D341Med (cell line): ENCODE measurements around the gene PRUNE2.
A peak's percentile ranks its signal among the peaks of the same experiment; 100 is the strongest.
"Not testable (repeated sequence)": the region's sequence is repeated elsewhere in the genome, so short reads cannot be mapped to it uniquely, and the experiment has no call there.

Source experiments
- DNase-seq: peaks from one replicate; pipeline ENCODE4 v3.0.0; 2012; ENCODE audit warnings: low spot score

The PRUNE2 gene

GRCh38 chr9:76799473-76799872 lies 106.4 kb downstream of the PRUNE2 start:
- no peak for DNase-seq

- DNase-seq, result no peak
These were observed 107.4 kb downstream of the PRUNE2 start for GRCh38 chr9:76798527-76798926.

- DNase-seq, result no peak
These were observed 109.6 kb downstream of the PRUNE2 start for GRCh38 chr9:76796296-76796695.

- no peak for DNase-seq
These were observed 112.0 kb downstream of the PRUNE2 start for GRCh38 chr9:76793784-76794431.

GRCh38 chr9:76789840-76790239 lies 116.1 kb downstream of the PRUNE2 start:
- DNase-seq, result no peak

- no peak for DNase-seq
These were observed 118.2 kb downstream of the PRUNE2 start for GRCh38 chr9:76787677-76788076.

GRCh38 chr9:76785501-76785900 lies 120.4 kb downstream of the PRUNE2 start:
- DNase-seq, result no peak

GRCh38 chr9:76784881-76785280 lies 121.0 kb downstream of the PRUNE2 start:
- DNase-seq, result no peak

- no peak for DNase-seq
These were observed 133.0 kb downstream of the PRUNE2 start for GRCh38 chr9:76772686-76773445.

- DNase-seq, result no peak
These were observed 139.8 kb downstream of the PRUNE2 start for GRCh38 chr9:76766126-76766525.

GRCh38 chr9:76764138-76764537 lies 141.8 kb downstream of the PRUNE2 start, which contains the start of gene PCA3:
Gene PCA3 (plus strand): TSS chr9:76764438.
- no peak for DNase-seq

- no peak for DNase-seq
These were observed 144.5 kb downstream of the PRUNE2 start for GRCh38 chr9:76761448-76761847.

GRCh38 chr9:76759732-76760131 lies 146.2 kb downstream of the PRUNE2 start:
- DNase-seq, result no peak

- DNase-seq, result no peak
These were observed 147.4 kb downstream of the PRUNE2 start for GRCh38 chr9:76758476-76758875.

GRCh38 chr9:76756941-76757673 lies 148.8 kb downstream of the PRUNE2 start:
- DNase-seq, result no peak

GRCh38 chr9:76756268-76756640 lies 149.7 kb downstream of the PRUNE2 start:
- DNase-seq, result peak; percentile 60

- no peak for DNase-seq
These were observed 154.9 kb downstream of the PRUNE2 start for GRCh38 chr9:76751001-76751400.

- no peak for DNase-seq
These were observed 161.6 kb downstream of the PRUNE2 start for GRCh38 chr9:76744336-76744735.

GRCh38 chr9:76743931-76744330 lies 162.0 kb downstream of the PRUNE2 start:
- DNase-seq, result no peak

- not testable (repeated sequence) for DNase-seq
These were observed 163.0 kb downstream of the PRUNE2 start for GRCh38 chr9:76742890-76743289.

GRCh38 chr9:76741524-76741923 lies 164.4 kb downstream of the PRUNE2 start:
- DNase-seq, result no peak

GRCh38 chr9:76738402-76738801 lies 167.5 kb downstream of the PRUNE2 start:
- DNase-seq, result no peak
